Dendritic cell treated with granulocyte-macrophage colony-stimulating factor and Interleukin-4, amounts not matched to agents 40 ng/mL and 50 ng/mL, for 4 days (primary cell): Measurements from ENCODE around the gene OR6K3.

ENCODE experiments used
- H3K27ac Mint-ChIP-seq: one replicate; pipeline ENCODE4 v1.8.0; 2022; ENCODE audit warnings: mild to moderate bottlenecking, mixed read lengths
- H3K27me3 Mint-ChIP-seq: one replicate; pipeline ENCODE4 v1.8.0; 2022; ENCODE audit warnings: mild to moderate bottlenecking, mixed read lengths
- H3K36me3 Mint-ChIP-seq: one replicate; pipeline ENCODE4 v1.8.0; 2022; ENCODE audit warnings: low read depth, mixed read lengths
- H3K4me1 Mint-ChIP-seq: one replicate; pipeline ENCODE4 v1.8.0; 2022; ENCODE audit warnings: low read depth, mixed read lengths
- H3K4me3 Mint-ChIP-seq: one replicate; pipeline ENCODE4 v1.8.0; 2022; ENCODE audit warnings: mild to moderate bottlenecking, moderate library complexity, mixed read lengths
- H3K9me3 Mint-ChIP-seq: one replicate; pipeline ENCODE4 v1.8.0; 2022; ENCODE audit warnings: mixed read lengths
- intact Hi-C: fragments of 100-400 bp; cut with micrococcal nuclease; formaldehyde crosslinking; loops from one replicate; pipeline ENCODE4 v1.15.0; 2022

OR6K3 gene, protein sequence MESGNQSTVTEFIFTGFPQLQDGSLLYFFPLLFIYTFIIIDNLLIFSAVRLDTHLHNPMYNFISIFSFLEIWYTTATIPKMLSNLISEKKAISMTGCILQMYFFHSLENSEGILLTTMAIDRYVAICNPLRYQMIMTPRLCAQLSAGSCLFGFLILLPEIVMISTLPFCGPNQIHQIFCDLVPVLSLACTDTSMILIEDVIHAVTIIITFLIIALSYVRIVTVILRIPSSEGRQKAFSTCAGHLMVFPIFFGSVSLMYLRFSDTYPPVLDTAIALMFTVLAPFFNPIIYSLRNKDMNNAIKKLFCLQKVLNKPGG

GRCh38 chr1:158720620-158721019 lies at the start of gene OR6K3:
OR6K3 (minus strand) TSS chr1:158720720; CDS start chr1:158718115, 2,605 bp downstream.
- intact Hi-C loops = no loop called here
- no peak within 1 kb of the TSS for H3K27ac Mint-ChIP-seq
- H3K4me3 Mint-ChIP-seq = no peak within 1 kb of the TSS
- H3K36me3 Mint-ChIP-seq = no peaks in the 10 kb centered on the region
- H3K9me3 Mint-ChIP-seq = no peaks in the 10 kb centered on the region
- peaks cover 7% of the 10 kb centered on the region for H3K27me3 Mint-ChIP-seq
- H3K4me1 Mint-ChIP-seq = no peaks in the 10 kb centered on the region

- no peaks in the 10 kb centered on the region for H3K36me3 Mint-ChIP-seq
- H3K27me3 Mint-ChIP-seq = no peaks in the 10 kb centered on the region
- peaks cover 6% of the 10 kb centered on the region for H3K4me1 Mint-ChIP-seq
- H3K9me3 Mint-ChIP-seq = peaks cover 5% of the 10 kb centered on the region
- H3K27ac Mint-ChIP-seq = no peak within 1 kb of the TSS
- H3K4me3 Mint-ChIP-seq = no peak within 1 kb of the TSS
- intact Hi-C loops = no loop called here
Measured at GRCh38 chr1:158754420-158754819, 33.9 kb upstream of the OR6K3 start, which contains the start of gene OR6K6. OR6K6 (plus strand) TSS chr1:158754720; CDS start chr1:158754888, 168 bp downstream.

DNA sequence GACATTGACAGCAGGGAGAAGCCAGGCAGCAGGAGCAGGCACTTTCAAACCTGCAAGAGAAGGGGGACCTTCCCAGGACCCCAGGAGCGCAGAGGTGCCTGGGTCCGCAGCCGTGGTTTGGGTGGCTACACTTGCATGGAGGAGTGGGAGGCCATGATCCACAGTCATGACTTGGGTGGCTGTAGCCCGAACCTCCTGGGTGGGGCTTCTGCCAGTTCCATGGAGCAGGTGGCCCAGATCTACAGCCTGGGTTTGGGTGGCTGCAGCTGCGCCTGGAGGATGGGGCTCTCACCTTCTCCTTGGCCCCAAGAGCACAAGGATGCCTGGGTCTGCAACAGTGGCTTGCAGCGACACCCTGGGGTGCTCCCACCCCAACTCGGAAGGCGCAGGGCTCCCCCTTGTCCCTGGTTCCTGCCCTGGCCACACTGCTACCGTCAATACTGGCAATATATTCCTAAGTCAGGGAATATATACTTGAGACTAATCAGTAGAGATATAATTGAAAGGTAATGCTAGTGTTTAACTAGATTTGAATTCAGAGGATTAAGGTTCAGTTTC lies 31.7 kb upstream of the OR6K3 start:
- intact Hi-C loops = no loop called here

GRCh38 chr1:158735848-158736247 lies 15.3 kb upstream of the OR6K3 start:
- Mint-ChIP-seq H3K4me3 (no peak overlapping the region), H3K27me3 (peaks cover 13% of the 10 kb centered on the region), H3K27ac (no peak overlapping the region), H3K9me3 (no peaks in the 10 kb centered on the region), H3K36me3 (no peaks in the 10 kb centered on the region), H3K4me1 (no peaks in the 10 kb centered on the region)
- intact Hi-C loops = no loop called here

More for the DNA sequence above, 31.7 kb upstream of the OR6K3 start:
- Mint-ChIP-seq H3K27ac (no peak overlapping the region), H3K9me3 (no peaks in the 10 kb centered on the region), H3K36me3 (no peaks in the 10 kb centered on the region), H3K4me3 (no peak overlapping the region), H3K27me3 (peaks cover 6% of the 10 kb centered on the region), H3K4me1 (peaks cover 6% of the 10 kb centered on the region)

GRCh38 chr1:158732524-158732923 lies 12.0 kb upstream of the OR6K3 start:
- H3K36me3 Mint-ChIP-seq = no peaks in the 10 kb centered on the region
- intact Hi-C loops = no loop called here
- H3K27me3 Mint-ChIP-seq = no peaks in the 10 kb centered on the region
- H3K4me3 Mint-ChIP-seq = no peak overlapping the region
- peaks cover 11% of the 10 kb centered on the region for H3K4me1 Mint-ChIP-seq
- H3K9me3 Mint-ChIP-seq = no peaks in the 10 kb centered on the region
- H3K27ac Mint-ChIP-seq = no peak overlapping the region

DNA sequence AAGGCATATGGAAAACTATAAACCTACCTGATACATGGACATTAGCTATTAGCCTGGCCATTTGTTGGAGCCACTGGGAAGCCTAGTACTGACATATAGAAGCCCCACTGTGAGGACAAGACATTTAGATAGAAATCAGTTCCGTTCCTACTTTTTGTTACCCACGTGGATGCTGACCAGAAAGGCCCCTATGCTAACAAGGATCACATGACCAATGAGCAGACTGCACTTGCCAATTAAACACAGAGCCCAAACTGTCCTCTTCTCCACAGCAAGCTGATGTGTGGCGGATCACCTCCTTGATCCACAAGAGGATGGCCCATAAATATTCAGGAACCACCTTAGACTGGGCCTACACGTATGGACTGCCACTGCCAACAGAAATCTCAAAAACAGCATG lies 11.2 kb upstream of the OR6K3 start:
- Mint-ChIP-seq H3K4me3 (no peak overlapping the region), H3K36me3 (no peaks in the 10 kb centered on the region), H3K27ac (no peak overlapping the region), H3K9me3 (no peaks in the 10 kb centered on the region), H3K4me1 (peaks cover 11% of the 10 kb centered on the region), H3K27me3 (peaks cover 1% of the 10 kb centered on the region)
- intact Hi-C loops = no loop called here

- H3K9me3 Mint-ChIP-seq = no peaks in the 10 kb centered on the region
- peaks cover 1% of the 10 kb centered on the region for H3K27me3 Mint-ChIP-seq
- peaks cover 11% of the 10 kb centered on the region for H3K4me1 Mint-ChIP-seq
- intact Hi-C loops = no loop called here
- H3K36me3 Mint-ChIP-seq = no peaks in the 10 kb centered on the region
- H3K4me3 Mint-ChIP-seq = no peak overlapping the region
- H3K27ac Mint-ChIP-seq = no peak overlapping the region
Measured at GRCh38 chr1:158730453-158730852, 9.9 kb upstream of the OR6K3 start.

DNA sequence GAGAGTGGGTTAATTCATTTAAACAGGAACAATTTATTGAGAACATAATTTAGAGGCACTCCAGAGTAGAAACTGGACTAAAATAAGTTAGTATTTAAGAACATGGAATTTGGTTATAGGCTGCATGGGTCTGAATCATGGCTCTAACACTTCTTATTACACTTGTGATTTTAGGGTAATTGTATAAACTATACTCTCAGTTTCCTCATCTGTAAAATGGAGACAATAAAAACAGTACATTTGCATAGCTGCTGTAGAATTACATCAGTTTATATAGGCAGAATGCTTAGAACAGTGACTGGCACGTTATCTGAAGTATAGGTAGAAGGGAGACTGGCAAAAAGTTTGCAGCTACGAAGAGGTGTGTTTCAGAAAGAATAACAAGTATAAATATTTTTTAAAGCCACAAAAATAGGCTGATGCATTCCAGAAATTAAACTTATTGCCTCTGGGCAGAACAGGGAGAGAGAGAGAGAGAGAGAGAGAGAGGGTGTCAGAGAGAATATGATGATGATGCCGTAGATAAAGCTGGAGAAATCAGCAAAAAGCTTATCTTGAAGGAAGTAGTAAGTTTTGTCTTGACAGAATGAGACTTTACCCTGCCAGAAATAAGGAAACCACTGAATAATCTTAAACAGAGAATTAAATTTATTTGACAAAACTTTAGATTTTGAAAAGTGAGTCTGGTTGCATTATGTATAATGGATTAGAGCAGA lies 8.1 kb upstream of the OR6K3 start:
- peaks cover 11% of the 10 kb centered on the region for H3K4me1 Mint-ChIP-seq
- H3K9me3 Mint-ChIP-seq = no peaks in the 10 kb centered on the region
- H3K27ac Mint-ChIP-seq = no peak overlapping the region
- intact Hi-C loops = no loop called here
- no peak overlapping the region for H3K4me3 Mint-ChIP-seq
- no peaks in the 10 kb centered on the region for H3K36me3 Mint-ChIP-seq
- H3K27me3 Mint-ChIP-seq = peaks cover 4% of the 10 kb centered on the region

DNA sequence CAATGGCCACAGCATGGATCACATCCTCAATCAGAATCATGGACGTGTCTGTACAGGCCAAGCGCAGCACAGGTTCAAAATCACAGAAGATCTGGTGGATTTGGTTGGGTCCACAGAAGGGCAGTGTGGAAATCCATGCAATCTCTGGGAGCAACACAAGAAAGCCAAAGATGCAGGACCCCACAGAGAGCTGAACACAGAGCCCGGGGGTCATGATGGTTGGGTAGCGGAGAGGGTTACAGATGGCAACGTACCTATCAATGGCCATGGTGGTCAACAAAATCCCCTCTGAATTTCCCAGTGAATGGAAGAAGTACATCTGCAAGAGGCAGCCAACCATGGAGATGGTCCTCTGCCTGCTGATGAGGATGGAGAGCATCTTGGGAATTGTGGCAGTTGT lies 3.9 kb upstream of the OR6K3 start:
- intact Hi-C loops = no loop called here
- Mint-ChIP-seq H3K27me3 (peaks cover 6% of the 10 kb centered on the region), H3K9me3 (no peaks in the 10 kb centered on the region), H3K27ac (no peak overlapping the region), H3K36me3 (no peaks in the 10 kb centered on the region), H3K4me3 (no peak overlapping the region), H3K4me1 (peaks cover 10% of the 10 kb centered on the region)

DNA sequence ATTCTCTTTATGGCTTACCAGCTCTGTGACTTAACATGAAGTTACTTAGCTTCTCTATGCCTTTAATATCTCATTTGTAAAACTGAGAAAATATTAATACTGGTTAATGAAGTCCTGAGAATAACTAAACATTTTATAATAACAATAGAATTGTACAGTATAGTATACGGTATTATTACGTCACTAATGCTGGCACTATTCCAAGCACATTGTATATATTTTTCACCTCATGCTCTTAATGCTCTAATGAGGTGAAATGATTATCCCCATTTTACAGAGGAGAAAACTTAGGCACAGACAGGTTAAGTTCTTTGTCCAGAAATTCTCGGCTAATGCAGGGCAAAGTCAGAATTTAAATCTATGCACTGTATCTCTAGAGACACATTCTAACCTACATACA lies 856 bp downstream of the OR6K3 start:
- no peak overlapping the region for H3K27ac Mint-ChIP-seq
- peaks cover 4% of the 10 kb centered on the region for H3K4me1 Mint-ChIP-seq
- no peaks in the 10 kb centered on the region for H3K9me3 Mint-ChIP-seq
- H3K36me3 Mint-ChIP-seq = no peaks in the 10 kb centered on the region
- H3K27me3 Mint-ChIP-seq = peaks cover 8% of the 10 kb centered on the region
- H3K4me3 Mint-ChIP-seq = no peak overlapping the region
- intact Hi-C loops = no loop called here

GRCh38 chr1:158717344-158717743 lies 3.2 kb downstream of the OR6K3 start:
- Mint-ChIP-seq H3K4me1 (peaks cover 5% of the 10 kb centered on the region), H3K27me3 (peaks cover 4% of the 10 kb centered on the region), H3K27ac (no peak overlapping the region), H3K4me3 (no peak overlapping the region), H3K9me3 (no peaks in the 10 kb centered on the region), H3K36me3 (no peaks in the 10 kb centered on the region)
- intact Hi-C loops = no loop called here

- Mint-ChIP-seq H3K4me1 (peaks cover 5% of the 10 kb centered on the region), H3K9me3 (no peaks in the 10 kb centered on the region), H3K27ac (no peak overlapping the region), H3K27me3 (peaks cover 4% of the 10 kb centered on the region), H3K4me3 (no peak overlapping the region), H3K36me3 (no peaks in the 10 kb centered on the region)
- intact Hi-C loops = no loop called here
Measured at GRCh38 chr1:158716335-158716734, 4.2 kb downstream of the OR6K3 start.

GRCh38 chr1:158714754-158715153 lies 5.8 kb downstream of the OR6K3 start:
- H3K27me3 Mint-ChIP-seq = peaks cover 4% of the 10 kb centered on the region

DNA sequence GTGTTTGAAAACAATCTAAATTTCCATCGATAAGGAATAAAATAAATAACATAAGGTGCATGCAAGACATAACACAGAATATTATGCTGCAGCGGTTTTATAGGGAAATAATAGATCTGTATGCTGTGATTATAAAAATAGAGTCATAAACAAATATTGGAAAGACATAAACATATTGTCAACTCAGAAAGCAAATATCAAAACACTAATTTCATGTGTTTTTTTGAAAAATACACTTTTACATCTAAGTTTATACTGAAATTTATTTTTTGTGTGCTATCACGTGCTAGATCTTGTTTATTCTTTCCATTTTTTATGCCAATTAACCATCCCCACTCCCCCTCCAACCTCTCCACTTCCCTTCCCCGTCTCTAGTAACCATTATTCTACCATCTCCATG lies 9.4 kb downstream of the OR6K3 start:
- Mint-ChIP-seq H3K36me3 (no peaks in the 10 kb centered on the region), H3K27me3 (peaks cover 1% of the 10 kb centered on the region), H3K9me3 (no peaks in the 10 kb centered on the region), H3K4me3 (no peak overlapping the region), H3K27ac (no peak overlapping the region), H3K4me1 (peaks cover 5% of the 10 kb centered on the region)
- intact Hi-C loops = no loop called here

More at GRCh38 chr1:158714754-158715153, 5.8 kb downstream of the OR6K3 start:
- peaks cover 5% of the 10 kb centered on the region for H3K4me1 Mint-ChIP-seq
- H3K36me3 Mint-ChIP-seq = no peaks in the 10 kb centered on the region
- no peak overlapping the region for H3K27ac Mint-ChIP-seq
- H3K4me3 Mint-ChIP-seq = no peak overlapping the region
- intact Hi-C loops = no loop called here
- H3K9me3 Mint-ChIP-seq = no peaks in the 10 kb centered on the region
